GM19239 (cell line): ENCODE results near the gene FOXN4.

ENCODE experiments used
- DNase-seq: peaks from one replicate; pipeline ENCODE4 v3.0.0; 2011; ENCODE audit warnings: low spot score; ENCODE audit not compliant: insufficient read length
- FAIRE-seq: peaks from 2 replicates; lab custom pipeline; 2011; peaks lifted over from hg19 to GRCh38; lab: Jason Lieb, UNC

Gene FOXN4

DNA sequence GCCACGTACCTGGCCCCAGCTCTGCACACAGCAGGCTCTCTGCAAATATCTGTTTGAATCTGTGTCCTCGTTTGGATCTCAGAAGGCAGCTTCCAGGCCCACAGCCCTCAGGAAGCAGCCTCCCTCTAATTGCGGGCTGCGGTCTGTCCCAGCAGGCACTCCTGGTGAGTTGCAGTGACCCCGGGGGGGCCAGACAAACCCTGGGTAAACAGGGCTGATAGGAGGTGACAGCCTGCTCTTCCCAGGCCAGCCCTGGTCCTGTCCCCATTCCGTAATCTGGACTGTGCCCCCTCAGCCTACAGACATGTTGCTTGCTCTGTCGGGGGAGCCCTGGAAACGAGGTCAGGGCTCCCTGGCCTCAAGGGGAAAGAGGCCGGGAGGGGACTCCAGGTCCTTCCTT, 2.0 kb downstream of the FOXN4 start:
- no peak for DNase-seq
- no peak for FAIRE-seq

DNA sequence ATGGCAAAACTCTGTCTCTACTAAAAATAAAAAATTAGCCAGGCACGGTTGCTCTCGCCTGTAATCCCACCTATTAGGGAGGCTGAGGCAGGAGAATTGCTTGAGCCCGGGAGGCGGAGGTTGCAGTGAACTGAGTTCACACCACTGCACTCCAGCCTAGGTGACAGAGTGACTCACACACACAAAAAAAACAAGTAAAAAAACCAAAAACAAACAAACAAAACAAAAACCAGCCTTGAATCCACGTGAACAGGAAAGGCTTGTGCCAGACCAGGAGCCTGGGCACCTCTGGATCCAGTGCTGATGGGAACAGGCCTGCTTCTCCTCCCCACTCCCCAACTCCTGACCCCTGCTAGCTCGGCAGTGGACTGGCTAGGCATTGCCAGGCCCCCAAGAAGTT, 3.5 kb downstream of the FOXN4 start:
- FAIRE-seq (no peak), DNase-seq (no peak)

DNA sequence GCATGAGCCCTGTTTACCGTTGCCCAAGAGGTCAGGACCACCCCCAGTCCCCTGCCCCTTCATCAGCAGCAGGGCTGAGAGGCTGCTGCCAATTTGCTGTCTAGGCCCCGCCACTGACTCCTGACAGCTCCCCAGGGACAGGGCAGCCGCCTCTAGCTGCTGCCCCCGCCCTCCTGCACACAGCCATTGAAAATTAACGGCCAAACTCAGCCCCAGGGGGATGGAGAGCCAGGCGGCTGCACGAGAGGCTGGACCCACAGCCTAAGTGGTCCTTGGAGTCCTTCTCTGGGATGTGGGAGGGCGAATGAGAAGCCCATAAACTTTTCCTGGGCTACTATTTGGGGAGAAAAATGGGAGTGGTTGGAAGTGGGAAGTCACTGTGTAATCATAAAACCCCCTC, 4.6 kb downstream of the FOXN4 start:
- FAIRE-seq (no peak), DNase-seq (no peak)

DNA sequence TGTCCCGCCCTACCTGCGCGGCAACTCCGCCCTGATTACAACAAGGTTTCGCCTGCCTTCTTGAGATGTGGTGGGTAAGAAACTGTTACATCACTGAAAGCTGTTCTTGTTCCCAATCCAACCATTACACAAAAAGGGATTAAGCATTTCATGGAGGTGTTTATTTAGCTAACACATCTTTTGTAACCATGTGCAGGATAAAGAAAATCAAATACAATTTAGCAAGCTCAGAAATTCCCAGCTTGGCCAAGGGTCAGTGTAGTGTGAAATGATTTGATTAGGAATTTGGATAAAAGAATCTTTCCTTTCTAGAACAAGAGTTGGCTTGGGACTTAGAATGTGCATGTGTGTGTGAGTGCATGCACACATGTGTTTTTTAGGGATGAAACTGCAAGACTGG, 6.3 kb downstream of the FOXN4 start:
- no peak for FAIRE-seq

DNA sequence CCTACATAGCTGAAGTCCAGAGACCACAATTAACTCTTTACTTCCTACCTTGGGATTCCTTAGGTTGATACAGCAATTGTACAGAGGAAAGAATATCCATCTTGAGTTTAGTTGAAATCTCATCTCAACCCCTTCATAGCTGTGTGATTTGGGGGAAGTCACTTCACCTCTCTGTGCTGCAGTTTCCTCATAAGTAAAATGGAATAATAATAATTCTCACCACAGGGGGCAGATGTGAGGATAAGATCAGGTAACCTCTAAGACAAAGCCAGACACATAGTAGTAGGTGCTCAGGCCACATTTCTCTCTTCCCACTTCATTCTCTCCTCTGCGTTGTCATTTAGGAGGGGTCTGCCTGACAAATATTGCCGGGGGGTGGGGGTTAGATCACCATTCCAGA, 6.7 kb downstream of the FOXN4 start:
- DNase-seq (no peak), FAIRE-seq (no peak)

More for the DNA sequence above, 6.3 kb downstream of the FOXN4 start:
- no peak for DNase-seq

DNA sequence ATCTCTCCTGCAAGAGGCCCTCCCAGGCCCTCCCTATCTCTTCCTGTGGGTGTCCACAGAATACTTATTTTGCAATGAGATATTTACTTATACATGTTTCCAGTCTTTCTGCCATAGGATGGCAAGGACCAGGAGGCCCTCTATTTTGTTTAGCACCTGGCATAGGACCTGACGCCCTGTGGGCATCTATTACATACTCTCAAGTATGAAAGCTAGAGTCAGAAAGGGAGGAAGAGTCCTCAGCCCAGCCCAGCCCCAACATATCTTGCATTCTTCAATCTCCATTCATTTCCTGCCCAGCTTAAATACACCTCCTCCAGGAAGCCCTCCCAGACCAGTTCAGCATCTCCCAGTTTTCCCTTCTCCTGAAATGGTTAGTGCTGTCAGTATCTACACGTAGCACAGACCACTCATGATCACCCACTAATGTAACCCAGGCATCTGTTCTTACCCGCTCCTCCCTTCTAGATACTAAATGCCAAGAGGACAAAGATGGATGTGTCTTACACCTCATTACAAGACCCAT, 7.4 kb downstream of the FOXN4 start:
- DNase-seq: no peak
- no peak for FAIRE-seq

DNA sequence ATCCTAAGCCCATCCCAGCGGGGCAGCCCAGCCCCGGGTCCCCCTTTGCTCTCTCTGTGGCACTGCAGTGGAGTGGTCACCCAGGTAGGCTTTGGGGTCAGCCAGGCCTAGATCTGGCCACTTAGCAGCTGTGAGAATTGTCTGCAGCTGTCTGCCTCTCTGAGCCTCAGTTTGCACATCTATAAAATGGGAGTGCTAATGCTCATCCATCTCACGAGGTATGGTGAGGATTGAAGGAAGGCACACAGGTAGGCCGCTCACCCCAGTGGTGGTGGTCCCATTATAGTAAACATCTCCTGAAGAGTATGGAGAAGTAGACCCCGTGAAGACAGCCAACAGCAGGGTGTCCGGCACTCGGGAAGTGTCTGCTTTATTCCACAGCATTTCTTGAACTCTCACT, 9.2 kb downstream of the FOXN4 start:
- FAIRE-seq (no peak), DNase-seq (no peak)

DNA sequence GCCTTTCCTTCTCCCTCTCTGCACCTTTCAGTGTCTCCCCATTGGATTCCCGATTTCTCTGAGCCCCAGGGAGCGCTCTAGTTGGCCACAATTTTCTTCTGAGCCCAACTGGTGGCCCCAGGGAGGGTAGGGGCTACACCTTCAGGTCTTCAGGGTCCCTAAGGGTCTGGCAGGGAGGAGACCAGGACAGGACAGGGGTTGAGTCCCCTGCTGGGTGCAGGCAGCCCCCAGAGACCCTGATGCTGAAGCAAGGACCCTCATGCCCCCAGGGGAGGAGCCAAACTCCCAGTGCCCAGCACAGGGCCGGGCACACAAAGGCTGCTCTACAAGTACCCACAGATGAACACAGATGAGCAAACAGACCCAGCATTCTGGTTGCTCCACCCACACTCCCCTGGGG, 12.7 kb downstream of the FOXN4 start:
- no peak for DNase-seq
- no peak for FAIRE-seq

DNA sequence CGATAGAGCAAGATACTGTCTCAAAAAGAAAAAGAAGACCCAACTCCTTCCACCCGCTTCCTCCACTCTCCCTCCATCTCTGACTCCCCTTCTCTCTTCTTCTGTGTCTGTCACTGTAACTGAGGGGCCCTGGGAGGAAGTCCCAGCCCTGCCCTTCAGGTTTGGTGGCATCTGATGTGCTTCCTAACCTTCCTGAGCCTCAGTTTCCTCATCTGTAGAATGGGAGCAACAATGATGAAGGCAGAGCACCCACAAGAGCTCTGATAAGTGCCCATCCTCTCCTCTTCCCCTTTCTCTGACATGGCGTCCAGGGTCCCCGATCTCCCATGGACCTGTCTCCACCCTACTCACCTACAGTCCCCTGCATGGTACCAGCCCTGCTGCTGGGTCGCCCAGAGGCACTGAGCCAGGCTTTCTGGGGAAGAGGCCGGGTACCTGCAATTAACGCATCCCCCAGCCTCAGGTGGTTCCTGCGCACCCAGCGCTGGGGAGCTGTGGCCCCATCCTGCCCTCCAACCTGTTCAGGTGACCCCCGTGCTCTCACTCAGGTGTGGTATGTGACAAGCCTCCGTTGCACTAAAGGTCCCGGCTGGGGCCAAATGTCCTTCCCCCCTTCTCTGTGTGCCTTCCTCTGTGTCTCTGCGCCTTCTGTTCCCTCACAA, 13.2 kb downstream of the FOXN4 start:
- DNase-seq (no peak), FAIRE-seq (no peak)

DNA sequence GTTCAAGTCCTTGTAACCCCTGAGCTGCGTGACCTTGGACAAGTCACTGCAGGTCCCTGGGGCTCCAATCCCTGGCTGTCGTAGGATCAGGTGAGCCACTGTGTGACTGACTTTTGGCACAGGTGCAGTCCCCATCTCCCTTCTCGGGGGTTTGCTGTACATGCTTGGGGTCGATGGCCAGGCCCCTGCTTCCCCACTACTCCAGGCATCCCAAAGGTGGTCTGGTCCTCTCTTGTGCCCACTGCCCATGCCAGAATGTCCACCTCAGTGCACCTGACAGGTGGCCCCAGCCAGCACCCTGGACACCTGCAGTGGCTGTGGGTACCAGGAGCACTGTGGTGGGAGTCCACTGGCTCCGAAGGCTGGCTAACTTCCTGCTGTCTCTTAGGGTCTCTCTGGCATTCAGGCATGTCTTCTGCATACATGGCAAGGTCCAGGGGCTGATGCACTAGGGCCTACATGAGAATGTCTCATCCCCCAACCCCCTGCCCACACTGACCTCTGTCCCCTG, 14.7 kb downstream of the FOXN4 start:
- no peak for FAIRE-seq
- DNase-seq: no peak

DNA sequence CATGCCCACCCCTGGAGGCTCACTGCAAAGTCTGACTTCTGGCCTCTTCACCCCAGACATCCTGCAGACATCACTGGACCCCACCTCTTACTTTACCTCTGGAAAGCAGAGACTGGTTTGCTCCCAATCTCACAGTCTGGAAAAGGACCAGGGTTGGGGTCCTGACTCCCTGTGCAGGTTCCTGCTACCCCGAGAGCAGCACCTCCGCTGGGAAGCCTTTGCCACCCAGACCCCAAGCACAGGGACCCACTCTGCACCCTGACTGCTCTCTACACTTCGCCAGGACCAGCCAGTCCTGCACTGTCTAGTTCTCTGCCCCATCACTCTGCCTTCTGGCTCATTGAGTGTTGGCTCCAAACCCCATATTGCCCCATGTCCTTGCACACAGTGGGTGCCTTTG, 16.0 kb downstream of the FOXN4 start:
- no peak for FAIRE-seq
- DNase-seq: no peak

DNA sequence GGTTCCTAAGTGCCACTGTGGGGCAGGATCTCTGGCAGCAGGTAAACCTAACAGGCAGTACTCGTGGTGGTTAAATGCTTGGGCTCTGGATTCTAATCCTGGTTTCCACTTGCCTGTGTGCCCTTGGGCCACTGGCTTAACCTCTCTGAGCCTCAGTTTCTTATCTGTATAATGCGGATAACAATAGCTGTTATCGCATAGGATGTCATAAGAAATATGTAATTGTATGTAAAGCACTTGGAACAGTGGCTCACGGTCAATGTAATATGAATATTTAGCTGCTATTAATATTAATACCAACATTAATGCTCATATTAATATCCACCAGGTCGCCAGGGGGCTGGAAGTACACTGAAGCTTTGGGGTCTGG, 16.8 kb downstream of the FOXN4 start:
- DNase-seq (no peak), FAIRE-seq (no peak)

DNA sequence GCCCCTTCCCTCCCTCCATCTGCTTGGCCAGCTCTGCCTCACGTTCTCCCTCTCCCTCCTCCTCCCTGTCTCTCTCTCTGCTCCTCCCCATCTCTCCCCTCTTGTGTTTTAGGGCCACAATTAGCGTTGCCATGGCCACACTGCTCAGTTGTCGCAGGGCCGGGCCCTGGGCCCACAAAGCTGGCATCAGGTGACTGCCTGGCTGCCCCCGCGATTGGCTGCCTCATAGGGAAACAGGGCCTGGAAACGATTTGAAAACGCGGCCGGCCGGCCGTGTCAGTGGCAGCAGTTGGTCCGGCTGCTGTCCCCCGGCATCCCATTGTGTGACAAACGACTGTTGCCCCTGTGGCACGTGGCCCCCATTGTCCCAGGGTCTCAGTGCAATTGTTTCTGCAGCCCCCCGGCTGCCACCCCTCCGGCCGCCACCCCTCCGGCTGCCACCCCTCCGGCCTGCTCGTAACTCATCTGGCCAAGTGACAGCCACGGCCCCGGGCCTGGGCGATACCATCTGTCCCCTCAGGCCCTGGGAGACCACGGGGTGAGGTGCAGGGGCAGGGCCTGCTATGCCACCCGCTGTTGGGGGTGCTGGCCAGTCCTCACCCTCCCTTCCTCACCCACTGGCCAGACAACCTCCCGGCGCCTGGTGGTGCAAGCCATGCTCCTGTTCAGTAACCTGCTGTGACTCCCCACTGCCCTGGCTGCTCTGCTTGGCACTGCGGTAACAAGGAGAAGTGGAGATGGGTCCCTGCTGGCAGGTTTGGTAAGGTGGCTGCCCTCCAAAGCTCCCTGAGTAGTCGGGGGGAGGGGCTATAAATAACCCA, 17.4 kb downstream of the FOXN4 start:
- DNase-seq (no peak), FAIRE-seq (no peak)

DNA sequence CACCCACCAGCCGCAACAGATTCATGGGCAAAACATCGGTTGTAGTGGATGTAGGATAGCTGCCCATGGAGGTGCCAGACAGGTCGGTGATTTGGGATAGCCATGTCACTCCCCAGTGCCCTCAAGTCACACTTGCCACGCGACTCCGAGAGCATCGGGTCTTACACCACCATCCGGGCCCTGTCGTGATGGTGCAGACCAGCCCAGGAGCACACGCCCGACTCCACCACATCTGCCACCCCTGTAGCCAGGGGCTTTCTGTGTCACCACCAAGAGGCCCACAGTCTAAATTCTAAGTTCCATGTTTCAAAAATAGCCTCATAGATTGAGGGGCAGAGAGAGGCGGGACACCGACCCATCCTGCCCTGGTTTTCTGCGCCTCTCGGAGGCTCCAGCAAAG, 18.0 kb downstream of the FOXN4 start:
- FAIRE-seq (no peak), DNase-seq (no peak)

DNA sequence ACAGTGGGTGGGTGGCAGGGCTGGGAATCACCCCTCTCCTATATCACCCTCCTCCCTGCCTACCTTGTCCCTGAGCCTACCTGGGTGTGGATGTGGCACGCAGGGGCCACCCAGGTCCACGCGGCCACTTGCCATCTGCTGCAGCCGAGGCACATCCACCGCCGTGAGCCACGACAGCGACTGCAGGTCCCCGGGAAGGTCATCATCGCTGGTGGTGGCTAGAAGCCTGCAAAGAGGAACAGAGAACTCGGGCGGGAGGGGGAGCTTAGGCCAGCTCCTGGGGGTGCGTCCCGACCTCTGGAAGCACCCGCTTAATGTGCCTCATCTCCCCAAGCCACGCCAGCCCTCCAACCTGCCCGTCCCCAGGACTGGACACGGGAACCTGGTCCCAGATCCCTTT, 19.0 kb downstream of the FOXN4 start:
- no peak for DNase-seq
- no peak for FAIRE-seq

DNA sequence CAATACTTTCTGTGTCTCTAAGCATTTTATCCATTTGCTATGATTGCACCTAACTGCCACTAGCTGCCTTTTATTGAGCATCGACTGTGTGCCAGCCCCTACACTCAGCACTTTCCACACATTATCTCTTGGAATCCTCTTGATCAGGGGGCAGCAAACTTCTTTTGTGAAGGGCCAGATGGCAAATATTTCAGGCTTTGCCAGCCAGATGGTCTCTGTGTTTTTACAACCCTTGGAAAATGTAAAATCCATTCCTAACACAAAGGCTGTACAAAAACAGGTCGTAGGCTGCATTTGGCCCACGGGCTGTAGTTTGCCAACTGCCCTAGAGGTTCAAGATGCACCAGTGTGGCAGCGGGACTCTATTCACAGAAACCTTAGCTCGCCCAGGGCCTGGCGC, 19.5 kb downstream of the FOXN4 start:
- DNase-seq (no peak), FAIRE-seq (no peak)

DNA sequence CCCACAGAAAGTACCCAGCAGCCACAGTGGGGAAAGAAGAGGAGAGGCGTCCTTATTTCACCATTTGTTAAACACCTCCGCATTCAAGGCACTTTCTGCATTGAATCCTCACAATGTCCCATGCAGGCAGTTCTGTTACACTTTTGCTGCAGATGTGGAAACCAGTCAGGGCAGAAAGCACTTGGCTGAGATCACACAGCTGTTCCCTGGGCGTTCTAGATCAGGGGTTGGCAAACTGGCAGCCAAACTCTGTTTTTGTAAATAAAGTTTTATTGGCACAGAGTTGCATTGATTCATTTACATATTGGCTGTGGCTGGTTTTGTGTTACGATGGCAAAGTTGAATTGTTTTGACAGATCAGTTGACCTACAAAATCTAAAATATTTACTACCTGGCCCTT, 20.1 kb downstream of the FOXN4 start:
- no peak for FAIRE-seq

DNA sequence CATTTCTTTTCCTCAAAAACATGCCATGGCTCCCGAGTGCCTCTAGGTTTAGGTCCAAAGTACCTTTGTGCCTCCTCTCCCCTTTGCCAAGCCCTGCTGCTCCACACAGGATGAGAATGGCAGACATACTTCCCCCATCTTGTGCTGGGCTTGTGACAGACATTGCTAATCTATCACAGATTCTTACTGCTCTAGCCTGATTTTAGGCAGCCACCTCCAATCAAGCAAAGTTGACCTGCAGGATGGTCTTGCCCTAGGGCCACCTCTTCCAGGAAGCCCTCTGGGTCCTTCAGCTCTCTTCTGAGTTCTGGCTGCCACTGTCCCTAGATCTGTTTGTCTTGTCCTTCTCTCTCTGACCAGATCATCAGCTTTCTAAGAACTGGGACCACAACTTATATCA, 20.5 kb downstream of the FOXN4 start:
- FAIRE-seq (no peak), DNase-seq (no peak)

More for the DNA sequence above, 20.1 kb downstream of the FOXN4 start:
- no peak for DNase-seq

DNA sequence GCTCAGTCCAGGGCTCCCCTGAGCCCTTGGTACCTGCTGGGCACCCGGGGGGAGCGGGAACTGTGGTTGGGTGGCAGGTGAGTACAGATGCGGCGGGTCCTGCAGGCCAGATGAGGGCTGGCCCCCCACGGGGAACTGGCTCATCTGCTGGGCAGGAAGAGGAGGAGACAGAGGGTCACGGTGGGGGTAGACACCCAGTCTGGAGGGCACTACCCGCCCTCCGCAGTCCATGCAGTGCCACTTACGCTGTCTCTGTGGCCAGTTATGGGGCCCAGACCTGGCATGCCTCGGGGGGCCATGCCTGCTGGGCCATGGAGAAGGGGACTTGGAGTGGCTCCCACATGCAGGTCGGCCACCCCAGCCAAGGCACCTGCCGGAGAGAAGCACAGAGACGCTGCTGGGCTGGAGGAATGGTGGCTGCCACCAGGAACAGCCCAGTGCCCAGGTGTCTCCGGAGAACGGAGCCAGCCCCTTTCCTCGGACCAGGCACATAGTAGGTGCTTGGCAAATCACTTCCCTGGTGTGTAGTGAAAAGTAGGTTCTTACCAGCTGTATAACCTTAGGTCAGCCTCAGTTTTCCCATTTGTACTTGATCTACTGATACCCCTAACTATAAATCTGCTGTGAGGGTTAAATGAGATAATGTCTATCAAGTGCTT, 21.1 kb downstream of the FOXN4 start:
- no peak for DNase-seq
- FAIRE-seq: no peak

DNA sequence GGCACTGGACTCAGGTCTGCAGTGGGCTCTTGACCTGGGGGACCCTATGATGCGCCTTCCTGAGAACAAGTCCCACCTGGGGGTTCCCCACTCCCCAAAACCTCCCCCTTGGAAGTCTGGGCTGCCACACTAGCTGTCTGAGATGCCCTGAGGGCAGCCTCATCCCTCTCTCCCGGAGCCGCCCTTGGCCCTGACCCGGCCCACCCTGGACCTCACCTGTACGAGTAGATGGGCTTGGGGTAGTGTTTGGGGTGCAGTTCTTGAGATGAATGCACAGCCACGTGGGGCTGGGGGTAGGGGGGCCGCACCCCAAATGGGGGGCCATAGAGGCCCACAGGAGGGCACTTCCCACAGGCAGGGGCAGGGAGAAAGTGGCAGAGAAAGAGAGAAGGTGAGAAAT, 21.9 kb downstream of the FOXN4 start:
- FAIRE-seq: no peak
- DNase-seq: no peak

DNA sequence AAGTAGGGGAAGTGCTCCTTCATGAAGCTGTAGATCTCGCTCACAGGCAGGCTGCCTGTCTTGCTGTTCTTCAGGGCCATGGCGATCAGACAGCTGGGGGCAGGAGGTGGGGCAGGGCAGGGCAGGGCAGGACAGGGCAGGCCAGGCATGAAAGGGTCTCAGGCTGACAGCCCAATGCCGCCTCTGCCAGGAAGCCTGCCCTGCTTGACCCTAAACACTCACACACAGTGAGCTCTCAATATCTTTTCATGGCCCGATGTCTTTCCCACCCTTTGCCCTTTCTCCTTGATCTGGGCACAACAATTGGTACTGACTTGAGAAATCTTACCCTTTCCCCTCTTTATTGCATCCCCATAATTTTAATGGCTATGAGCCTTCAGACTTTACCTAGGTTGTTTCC, 22.4 kb downstream of the FOXN4 start:
- no peak for FAIRE-seq
- DNase-seq: no peak
